GM04504 (cell line): ENCODE measurements around the gene RASGEF1C.

Experiments used
- DNase-seq: peaks from one replicate; pipeline ENCODE4 v3.0.0-alpha.2; 2012; ENCODE audit warnings: low read depth

Gene RASGEF1C

GRCh38 chr5:180179442-180180420 lies 29.3 kb downstream of the RASGEF1C start:
- DNase-seq: no peak

DNA sequence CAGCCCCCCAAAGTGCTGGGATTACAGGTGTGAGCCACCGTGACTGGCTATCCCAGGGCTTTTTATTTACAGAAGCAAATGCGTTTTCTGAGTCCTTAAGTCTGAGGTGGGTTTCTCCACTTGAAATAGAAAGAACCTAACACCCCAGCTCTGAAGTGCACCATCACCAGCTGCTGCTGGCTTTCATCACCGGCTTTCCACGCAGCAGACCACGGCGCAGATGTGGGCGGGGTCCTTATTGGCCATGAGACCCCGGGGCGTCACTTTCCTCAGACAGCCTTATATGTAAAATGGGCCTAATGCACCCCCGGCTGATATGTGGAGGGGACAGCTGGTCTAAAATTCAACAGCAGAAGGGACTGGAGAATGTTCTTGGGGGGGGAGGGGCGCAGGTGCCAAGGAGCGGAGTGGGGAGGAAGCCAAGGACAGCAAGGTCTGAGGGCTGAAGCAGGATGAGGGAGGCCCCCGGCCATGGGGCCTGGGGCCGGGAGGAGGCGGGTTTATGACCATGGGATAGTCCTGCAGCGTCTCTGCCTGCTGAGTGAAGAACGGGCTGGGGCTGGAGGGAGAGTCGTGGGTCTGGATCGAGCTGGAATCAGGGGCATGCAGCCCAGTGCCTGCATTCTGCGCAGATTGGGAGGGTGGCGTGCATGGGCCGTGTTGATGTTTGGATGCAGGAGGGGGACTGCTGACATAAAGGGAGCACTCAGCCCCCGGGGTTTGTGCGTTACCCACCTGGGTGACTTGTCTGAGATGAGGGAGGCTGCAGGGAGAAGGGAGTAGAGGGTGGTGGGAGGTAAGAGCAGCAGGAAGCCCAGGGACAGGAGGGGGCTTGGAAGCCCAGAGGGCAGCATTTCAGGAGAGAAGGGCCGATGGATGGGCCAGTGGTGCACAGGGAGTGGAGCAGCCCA lies 30.2 kb downstream of the RASGEF1C start:
- DNase-seq: no peak

GRCh38 chr5:180176191-180176590 lies 32.8 kb downstream of the RASGEF1C start:
- no peak for DNase-seq

- no peak for DNase-seq
Observed at GRCh38 chr5:180175015-180175431, 34.0 kb downstream of the RASGEF1C start.

DNA sequence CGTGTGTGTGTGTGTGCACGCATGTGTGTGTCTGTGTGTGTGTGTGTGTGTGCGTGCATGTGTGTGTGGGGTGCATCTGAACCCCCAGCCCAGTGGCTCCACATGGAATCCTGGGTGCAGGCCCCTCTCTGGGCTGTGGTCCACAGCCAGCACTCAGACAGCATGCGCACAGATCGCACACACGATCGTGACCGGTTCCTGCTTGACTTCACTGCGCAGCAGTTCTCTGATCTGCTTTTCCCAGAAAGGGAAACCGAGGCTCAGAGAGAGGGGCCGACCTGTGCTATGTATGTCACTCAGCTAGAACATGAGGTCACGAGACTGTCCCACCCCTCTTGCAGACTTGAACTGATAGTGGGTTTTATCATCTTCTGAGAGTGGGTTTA lies 34.4 kb downstream of the RASGEF1C start:
- no peak for DNase-seq

DNA sequence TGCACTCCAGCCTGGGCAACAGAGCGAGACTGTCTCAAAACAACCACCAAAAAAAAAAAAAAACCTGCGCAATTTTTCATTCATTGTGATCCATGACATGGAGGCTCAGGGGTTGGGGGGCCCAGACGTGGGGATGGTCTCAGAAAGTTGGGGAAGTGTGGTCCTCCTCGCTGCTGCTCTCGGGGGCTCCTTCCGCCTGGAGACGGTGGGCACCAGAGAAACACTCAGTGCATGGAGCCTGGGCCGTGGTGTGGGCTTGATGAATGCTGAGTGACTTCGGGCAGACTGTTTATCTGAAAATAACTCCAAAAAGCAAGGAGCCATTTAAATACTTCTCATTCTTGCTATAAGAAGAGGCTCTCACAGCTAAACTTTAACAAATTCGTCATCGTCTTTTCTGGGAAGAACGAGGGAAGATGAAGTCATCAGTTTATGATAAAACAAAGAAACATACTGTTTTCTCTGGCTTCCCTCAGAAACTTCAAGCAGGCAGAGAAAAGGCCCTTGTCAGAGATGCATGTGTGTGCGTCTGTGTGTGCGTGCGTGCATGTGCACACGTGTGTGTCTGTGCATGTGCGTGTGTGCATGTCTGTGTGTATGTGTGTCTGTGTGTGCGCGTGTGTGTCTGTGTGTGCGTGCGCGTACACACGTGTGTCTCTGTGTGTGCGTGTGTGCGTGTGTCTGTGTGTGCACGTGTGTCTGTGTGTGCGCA lies 35.0 kb downstream of the RASGEF1C start:
- DNase-seq: no peak

GRCh38 chr5:180173198-180173544 lies 35.8 kb downstream of the RASGEF1C start:
- no peak for DNase-seq

GRCh38 chr5:180172447-180173197 lies 36.4 kb downstream of the RASGEF1C start:
- no peak for DNase-seq

DNA sequence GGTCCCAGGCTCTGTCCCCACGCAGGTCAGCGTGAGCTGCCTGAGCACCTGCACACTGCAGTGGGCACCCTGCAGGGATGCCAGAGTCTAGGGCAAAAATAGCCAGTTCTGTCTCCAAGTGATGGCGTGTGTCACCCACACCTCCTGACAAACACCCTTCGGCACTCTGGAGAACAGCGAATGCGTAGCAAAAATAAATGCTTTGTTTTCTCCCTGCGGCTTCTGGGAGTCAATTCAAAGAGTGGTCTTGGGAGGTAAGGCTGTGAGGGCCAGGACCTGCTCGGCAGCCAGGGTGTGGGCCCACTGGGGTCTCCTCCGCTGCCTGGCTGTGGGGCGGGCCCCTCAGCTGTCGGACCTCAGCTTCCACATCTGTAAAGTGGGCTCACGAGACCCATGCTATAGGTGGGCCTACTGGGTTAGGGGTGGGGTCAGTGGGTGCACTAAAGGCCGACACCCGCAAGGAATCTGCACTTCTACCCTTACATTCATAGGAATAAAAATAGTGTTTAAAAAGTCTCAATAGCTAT lies 37.4 kb downstream of the RASGEF1C start:
- DNase-seq: no peak

- no peak for DNase-seq
Observed at GRCh38 chr5:180170810-180171567, 38.0 kb downstream of the RASGEF1C start.

GRCh38 chr5:180170106-180170809 lies 38.8 kb downstream of the RASGEF1C start:
- DNase-seq: no peak

DNA sequence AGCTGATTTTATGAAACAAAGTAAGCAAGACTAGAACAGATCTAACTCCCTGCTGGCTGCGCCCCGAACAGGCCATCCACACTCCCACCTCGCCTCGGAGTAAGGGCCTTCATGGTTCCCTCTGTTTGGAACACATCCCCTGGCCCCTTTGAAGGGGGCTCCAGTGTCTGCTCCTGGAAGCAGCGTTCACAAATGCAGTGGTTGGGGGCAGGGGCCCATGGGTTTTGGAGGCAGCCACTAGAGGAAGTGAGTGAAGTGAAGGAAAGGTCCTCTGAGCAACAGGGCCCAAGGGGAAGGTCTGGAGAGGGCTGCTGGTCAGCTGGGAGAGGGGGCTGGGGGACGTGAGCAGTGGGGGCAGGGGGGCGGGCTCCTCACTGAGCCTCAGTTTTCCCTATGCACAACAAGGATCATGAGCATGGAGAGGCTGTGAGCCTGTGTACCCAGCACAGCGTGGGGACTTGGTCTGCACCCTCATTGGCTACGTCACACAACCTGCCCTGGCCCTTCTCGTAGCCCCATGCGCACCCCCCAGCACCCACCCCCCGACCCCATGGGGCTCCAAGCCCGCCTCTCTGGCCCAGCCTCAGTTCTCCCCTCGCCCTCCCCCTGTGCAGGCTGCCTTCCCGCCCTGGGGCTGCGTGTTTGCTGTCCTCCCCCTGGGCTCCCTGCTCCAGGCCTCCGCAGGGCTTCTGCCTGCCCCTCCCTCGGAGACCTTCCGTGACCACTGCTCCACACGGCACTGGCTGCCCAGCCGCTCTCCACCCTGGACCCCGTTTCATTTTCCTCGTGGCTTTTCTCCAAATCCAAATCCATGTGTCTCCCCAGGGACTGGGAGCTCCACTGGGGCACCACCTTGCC lies 39.5 kb downstream of the RASGEF1C start:
- no peak for DNase-seq

GRCh38 chr5:180168758-180169157 lies 40.3 kb downstream of the RASGEF1C start:
- no peak for DNase-seq

DNA sequence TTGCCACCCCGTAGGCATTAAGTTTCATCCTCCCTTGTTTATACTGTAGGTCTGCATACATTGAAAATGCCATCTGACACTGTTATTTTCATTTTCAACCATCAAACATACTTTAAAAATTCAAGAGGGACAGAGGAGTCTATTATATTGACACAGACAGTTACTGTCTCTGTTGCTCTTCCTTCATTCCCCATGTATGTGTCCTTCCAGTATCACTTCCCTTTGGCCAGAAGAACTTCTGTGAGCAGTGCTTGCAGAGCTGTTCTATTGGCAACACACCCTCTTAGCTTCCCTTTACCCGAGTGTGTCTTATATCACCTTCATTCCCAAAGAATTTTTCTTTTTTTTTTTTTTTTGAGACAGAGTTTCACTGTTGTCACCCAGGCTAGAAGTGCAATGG lies 42.8 kb downstream of the RASGEF1C start:
- DNase-seq: no peak

- DNase-seq: no peak
Observed at GRCh38 chr5:180162304-180162661, 46.7 kb downstream of the RASGEF1C start.

DNA sequence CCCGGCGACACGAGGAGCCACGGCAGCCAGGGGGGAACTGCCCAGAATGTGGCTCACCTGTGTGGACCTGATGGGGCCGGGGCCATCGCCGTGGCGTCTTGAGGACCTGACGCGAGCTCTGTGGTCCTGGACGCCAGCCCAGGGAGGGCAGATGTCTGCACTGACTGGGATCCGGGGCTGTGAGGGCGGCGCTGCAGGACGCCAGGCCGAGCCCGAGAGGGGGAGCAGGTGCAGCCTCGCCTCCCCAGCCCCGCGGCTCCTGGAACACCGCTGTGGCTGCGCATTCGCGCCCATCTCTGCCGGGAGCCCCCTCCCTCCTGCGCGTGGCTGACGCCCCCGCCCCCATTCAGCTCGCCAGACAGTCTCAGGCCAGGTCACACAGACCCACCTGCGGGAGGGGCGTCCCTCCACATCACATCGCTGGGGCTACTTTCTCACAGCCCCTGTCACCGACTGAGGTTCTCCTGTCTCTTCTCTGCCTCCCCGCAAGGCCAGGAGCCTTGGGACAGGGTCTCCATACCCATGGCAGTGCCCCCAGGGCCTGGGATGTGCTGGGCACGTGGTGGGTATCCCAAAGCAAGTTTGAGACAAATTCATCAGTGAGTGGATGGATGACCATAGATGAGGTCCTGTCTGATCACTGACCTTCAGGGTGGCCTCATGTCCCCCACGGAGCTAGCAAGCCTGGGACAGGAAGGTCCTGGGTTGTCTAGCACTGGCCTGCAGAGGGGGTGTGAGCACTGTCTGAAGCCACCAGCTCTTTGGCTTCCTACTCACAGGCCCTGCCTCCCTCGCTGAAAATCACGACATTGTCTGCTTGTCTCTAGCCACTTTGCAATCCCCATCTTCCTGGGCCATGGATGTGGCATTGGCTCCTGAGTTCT lies 47.3 kb downstream of the RASGEF1C start:
- no peak for DNase-seq

- DNase-seq: no peak
Observed at GRCh38 chr5:180160789-180161188, 48.2 kb downstream of the RASGEF1C start.

DNA sequence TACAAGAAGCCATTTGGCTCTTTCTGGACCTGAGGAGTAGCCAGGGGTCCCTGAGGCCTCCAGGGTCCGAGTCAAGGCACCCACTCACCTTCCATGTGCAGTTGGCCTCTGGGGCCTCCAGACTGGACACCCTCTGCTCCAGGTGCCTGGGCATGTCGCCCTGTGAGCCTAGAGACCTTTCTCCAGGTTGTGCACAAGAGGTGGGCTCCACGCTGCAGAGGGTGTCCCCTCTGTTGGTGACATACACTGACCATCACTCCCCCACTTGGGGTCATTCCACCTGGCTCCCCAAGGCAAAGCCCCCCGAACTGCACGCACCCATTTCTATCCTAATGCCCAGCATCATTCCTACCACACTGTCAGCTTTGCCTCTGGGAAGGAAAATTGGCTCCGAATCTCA lies 48.8 kb downstream of the RASGEF1C start:
- no peak for DNase-seq
